Body of pancreas (tissue), 4 donors: Measurements from ENCODE around the gene PBRM1.

Experiments used
- CTCF ChIP-seq, 7 experiments: fragments of 450-650 bp in 4 of 7; fragments of 200-600 bp in 3 of 7; sonication (generic) in 3 of 7; IDR thresholded peaks; one replicate each; pipeline ENCODE4 v1.5.1; 2016 to 2019; ENCODE audit warnings: antibody characterized with exemption in 7 of 7
- POLR2A ChIP-seq, 3 donors: fragments of 450-650 bp; IDR thresholded peaks; one replicate each; pipeline ENCODE4 v1.6.1; 2016; ENCODE audit warnings: antibody characterized with exemption in 3 of 3, mild to moderate bottlenecking in 2 of 3

- TF ChIP-seq CTCF (IDR thresholded peaks at IDR 0.05) (no peak), POLR2A (IDR thresholded peaks at IDR 0.05) (no peak)
These were observed 11.9 kb upstream of the PBRM1 start for GRCh38 chr3:52697632-52697965.
